ENCODE results near the gene GALNT12.

GALNT12 gene

DNA sequence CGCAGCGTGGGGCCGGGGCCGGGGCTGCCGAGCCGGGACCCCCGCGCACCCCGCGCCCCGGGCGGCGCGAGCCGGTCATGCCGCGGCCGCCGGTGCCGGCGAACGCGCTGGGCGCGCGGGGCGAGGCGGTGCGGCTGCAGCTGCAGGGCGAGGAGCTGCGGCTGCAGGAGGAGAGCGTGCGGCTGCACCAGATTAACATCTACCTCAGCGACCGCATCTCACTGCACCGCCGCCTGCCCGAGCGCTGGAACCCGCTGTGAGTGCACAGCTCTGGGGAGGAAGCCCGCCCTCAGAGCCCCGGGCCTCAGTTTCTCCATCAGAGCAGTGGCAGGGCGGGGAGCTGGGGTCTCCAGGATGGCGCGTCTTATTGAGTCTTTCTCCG lies 335 bp downstream of the GALNT12 start:
- H3K27ac ChIP-seq (ENCODE audit: low read length): peak overlapping the region; percentile 64
- H3K9me3 ChIP-seq (ENCODE audit: control insufficient read depth in 1 of 2, low read length in 2 of 2): no peaks in the 10 kb centered on the region
- H3K4me1 ChIP-seq (ENCODE audit: control insufficient read depth in 1 of 2, insufficient read depth in 2 of 2, low read length in 2 of 2): peaks cover 0 to 15% of the 10 kb centered on the region in 2 donors
- peak overlapping the region; percentile 65 to 72 for H3K4me3 ChIP-seq (ENCODE audit: low read depth in 1 of 2, low read length in 2 of 2)
- peaks cover 3% of the 10 kb centered on the region for H3K27me3 ChIP-seq (ENCODE audit: low read depth, low read length)
- H3K36me3 ChIP-seq (ENCODE audit: control insufficient read depth in 1 of 2, insufficient read depth in 2 of 2, low read length in 2 of 2): no peaks in the 10 kb centered on the region

DNA sequence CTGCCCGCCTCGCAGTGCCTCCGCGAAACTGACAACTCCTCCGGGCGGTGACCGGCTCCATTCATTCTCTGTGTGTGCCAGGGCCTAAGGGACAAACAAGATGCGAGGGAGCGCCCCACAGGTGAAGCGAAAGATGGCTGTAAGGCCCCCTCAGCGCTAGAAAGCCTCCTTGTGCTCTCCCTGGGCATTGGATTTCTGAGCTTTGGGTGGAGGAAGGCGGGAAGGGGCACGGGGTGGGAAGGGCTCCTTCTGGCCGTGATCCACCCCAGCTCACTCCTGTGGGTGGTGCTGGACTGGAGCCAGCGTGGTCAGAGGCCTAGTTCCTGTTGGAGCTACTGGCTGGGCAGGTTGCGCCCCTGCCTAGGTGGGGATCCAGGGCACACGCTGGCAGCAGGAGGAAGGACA lies 943 bp downstream of the GALNT12 start:
- Histone ChIP-seq H3K9me3 (ENCODE audit: control insufficient read depth in 1 of 2, low read length in 2 of 2) (no peaks in the 10 kb centered on the region), H3K4me1 (ENCODE audit: control insufficient read depth in 1 of 2, insufficient read depth in 2 of 2, low read length in 2 of 2) (peaks cover 0 to 15% of the 10 kb centered on the region in 2 donors), H3K4me3 (ENCODE audit: low read depth in 1 of 2, low read length in 2 of 2) (peak overlapping the region; percentile 65 to 72), H3K36me3 (ENCODE audit: control insufficient read depth in 1 of 2, insufficient read depth in 2 of 2, low read length in 2 of 2) (no peaks in the 10 kb centered on the region), H3K27me3 (ENCODE audit: low read depth, low read length) (peaks cover under 1% of the 10 kb centered on the region), H3K27ac (ENCODE audit: low read length) (peak overlapping the region; percentile 64)

DNA sequence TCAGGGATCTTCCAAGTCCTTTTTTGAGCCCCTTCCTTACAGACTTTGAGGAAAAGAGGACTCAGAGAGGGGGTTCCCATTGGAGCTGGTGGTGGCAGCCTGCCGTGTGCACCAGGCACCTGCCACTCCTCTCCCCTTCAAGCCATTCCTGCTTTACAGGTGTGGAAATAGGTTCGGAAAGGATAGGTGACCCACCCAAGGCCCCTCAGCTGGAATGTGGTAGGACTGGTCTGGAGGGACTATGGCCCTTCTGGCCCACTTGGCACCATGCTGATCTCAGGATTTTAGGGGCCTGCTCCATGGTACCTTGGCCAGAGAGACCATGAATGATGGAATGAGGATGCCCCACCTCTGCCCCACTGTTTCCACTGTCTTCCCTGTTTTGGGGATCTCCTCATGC lies 1.4 kb downstream of the GALNT12 start:
- Histone ChIP-seq H3K27me3 (ENCODE audit: low read depth, low read length) (no peaks in the 10 kb centered on the region), H3K4me1 (ENCODE audit: control insufficient read depth in 1 of 2, insufficient read depth in 2 of 2, low read length in 2 of 2) (peaks cover 0 to 14% of the 10 kb centered on the region in 2 donors), H3K9me3 (ENCODE audit: control insufficient read depth in 1 of 2, low read length in 2 of 2) (no peaks in the 10 kb centered on the region), H3K4me3 (ENCODE audit: low read depth in 1 of 2, low read length in 2 of 2) (peak overlapping the region; percentile 65 to 72), H3K27ac (ENCODE audit: low read length) (peak overlapping the region; percentile 42), H3K36me3 (ENCODE audit: control insufficient read depth in 1 of 2, insufficient read depth in 2 of 2, low read length in 2 of 2) (no peaks in the 10 kb centered on the region)

DNA sequence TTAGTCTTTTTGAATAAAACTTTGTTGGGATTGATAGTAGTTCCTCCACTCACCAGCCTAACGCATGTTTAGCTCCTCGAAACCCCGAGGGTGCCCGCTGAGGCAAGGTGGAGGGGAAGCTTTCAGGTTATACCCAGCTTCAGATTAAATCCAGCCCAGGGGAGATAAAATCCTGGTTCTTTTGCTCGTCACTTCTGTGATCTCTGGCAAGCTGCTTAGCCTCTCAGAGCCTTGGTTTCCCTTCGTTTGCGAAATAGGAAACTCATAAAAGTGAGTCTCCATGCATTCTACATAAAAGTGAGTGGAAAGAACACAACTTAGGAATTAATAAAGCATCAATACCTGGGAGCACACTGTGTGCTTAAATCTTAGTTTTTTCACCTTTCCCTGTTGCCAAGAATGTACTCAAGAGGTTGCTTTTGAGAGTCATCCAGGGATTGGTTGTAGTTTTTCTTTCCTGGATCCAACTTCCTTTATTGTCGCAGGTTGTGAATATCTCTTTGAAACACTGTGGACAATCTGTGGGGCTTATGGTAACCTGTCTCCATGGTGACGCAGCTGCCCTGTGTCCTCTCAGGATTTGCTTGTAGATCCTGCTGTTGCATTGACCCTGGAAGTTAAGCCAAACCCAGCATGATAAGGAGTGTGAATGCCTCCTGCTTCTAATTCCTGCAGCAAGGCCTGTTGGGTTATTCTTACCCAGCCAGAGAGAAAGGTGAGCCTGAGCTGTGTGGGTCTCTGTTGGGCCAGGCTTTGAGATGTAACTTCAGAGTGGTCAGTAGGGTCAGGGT lies 2.0 kb downstream of the GALNT12 start:
- no peaks in the 10 kb centered on the region for H3K9me3 ChIP-seq (ENCODE audit: control insufficient read depth in 1 of 2, low read length in 2 of 2)
- H3K36me3 ChIP-seq (ENCODE audit: control insufficient read depth in 1 of 2, insufficient read depth in 2 of 2, low read length in 2 of 2): no peaks in the 10 kb centered on the region
- peak overlapping the region in 1 of 2 donors; percentile 72 for H3K4me3 ChIP-seq (ENCODE audit: low read depth in 1 of 2, low read length in 2 of 2)
- H3K4me1 ChIP-seq (ENCODE audit: control insufficient read depth in 1 of 2, insufficient read depth in 2 of 2, low read length in 2 of 2): peaks cover 0 to 11% of the 10 kb centered on the region in 2 donors
- peak overlapping the region; percentile 42 for H3K27ac ChIP-seq (ENCODE audit: low read length)
- no peaks in the 10 kb centered on the region for H3K27me3 ChIP-seq (ENCODE audit: low read depth, low read length)

DNA sequence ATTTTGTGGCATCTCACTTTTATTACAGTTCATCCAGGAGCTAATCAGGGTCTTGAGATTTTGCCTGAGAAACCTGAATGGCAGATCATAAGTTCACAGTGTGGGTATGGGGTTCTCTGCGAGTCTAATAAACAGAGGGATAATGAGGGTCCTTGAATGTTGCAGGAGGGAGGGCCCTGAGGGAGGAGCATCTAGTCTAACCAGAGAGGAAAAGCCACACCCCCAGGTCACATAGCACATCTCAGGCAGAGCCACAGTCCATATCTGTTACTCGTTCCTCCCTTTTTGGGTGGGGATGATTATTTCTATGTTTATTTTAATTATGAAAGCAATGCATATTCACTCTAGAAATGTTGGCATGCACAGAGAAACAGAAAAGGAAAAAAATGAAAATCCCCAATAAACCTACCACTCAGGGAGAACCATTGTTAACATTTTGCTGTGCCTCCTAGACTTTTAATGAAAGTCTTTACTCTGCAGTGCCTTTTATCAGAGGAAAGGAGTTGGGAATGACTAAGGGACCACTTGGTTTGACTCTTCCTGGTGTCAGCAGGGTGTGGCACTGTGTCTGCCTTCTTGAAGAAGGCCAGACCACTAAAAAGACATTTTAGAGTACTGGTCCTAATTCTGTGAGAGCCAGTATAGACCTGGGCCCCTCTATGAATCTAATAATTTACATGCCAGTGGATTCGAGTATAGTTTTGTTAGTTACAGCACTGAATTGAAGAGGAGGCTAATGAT lies 2.8 kb downstream of the GALNT12 start:
- peaks cover 0 to 11% of the 10 kb centered on the region in 2 donors for H3K4me1 ChIP-seq (ENCODE audit: control insufficient read depth in 1 of 2, insufficient read depth in 2 of 2, low read length in 2 of 2)
- no peaks in the 10 kb centered on the region for H3K27me3 ChIP-seq (ENCODE audit: low read depth, low read length)
- no peaks in the 10 kb centered on the region for H3K9me3 ChIP-seq (ENCODE audit: control insufficient read depth in 1 of 2, low read length in 2 of 2)
- no peaks in the 10 kb centered on the region for H3K36me3 ChIP-seq (ENCODE audit: control insufficient read depth in 1 of 2, insufficient read depth in 2 of 2, low read length in 2 of 2)
- no peak overlapping the region for H3K4me3 ChIP-seq (ENCODE audit: low read depth in 1 of 2, low read length in 2 of 2)
- H3K27ac ChIP-seq (ENCODE audit: low read length): peak overlapping the region; percentile 42

DNA sequence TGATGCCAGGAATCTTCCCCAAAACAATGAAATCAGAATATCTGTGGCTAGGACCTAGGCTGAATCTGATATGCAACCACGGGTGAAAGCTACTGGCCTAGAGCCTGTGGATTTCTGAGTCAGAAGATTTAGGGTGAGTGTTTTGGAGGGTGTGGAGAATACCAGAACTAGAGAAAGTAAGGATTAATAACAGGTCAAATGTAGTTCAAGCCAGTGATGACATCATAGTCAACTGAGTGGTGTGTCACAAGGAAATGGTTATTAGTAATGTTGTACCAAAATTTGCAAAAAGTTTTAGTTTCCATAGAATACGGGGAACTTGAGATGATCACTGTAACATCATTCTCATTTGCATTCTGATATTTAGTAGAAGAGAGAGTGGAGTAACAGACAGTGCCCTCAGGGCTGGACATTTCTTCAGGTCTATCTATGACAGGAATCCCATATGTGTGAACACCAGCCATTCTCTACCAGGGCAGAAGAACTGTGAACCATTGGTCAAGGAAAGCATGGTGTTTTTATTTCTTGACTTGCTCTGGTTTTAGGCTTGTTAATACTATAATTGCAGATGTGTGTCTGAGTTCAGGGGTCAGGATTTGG lies 3.7 kb downstream of the GALNT12 start:
- Histone ChIP-seq H3K4me3 (ENCODE audit: low read depth in 1 of 2, low read length in 2 of 2) (no peak overlapping the region), H3K27ac (ENCODE audit: low read length) (no peak overlapping the region), H3K27me3 (ENCODE audit: low read depth, low read length) (no peaks in the 10 kb centered on the region), H3K4me1 (ENCODE audit: control insufficient read depth in 1 of 2, insufficient read depth in 2 of 2, low read length in 2 of 2) (peaks cover 0 to 11% of the 10 kb centered on the region in 2 donors), H3K9me3 (ENCODE audit: control insufficient read depth in 1 of 2, low read length in 2 of 2) (no peaks in the 10 kb centered on the region), H3K36me3 (ENCODE audit: control insufficient read depth in 1 of 2, insufficient read depth in 2 of 2, low read length in 2 of 2) (no peaks in the 10 kb centered on the region)

DNA sequence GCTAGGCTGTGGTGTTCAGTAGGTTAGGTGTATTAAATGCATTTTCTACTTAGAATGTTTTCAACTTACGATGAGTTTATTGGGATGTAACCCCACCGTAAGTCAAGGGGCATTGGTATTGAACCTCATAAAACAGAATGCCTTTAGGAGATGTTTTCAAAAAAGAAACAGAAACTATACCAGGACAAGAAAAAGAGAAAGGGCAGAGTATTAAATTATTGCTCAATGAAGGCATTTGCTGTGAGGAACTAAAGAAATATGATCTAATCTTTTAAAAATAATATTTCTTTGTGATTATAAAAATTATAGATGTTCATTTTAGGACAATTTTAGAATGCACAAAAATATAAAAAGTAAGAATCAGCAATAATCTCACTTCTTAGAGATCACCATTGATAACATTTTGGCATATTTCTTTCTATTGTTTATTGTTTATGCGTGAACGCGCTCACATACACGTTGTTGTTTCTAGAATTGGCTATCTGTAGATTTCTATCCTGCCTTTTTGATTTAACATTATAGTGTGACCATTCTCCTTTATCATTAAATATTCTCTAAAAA lies 8.0 kb downstream of the GALNT12 start:
- no peaks in the 10 kb centered on the region for H3K27me3 ChIP-seq (ENCODE audit: low read depth, low read length)
- peaks cover 0 to 1% of the 10 kb centered on the region in 2 donors for H3K4me1 ChIP-seq (ENCODE audit: control insufficient read depth in 1 of 2, insufficient read depth in 2 of 2, low read length in 2 of 2)
- no peaks in the 10 kb centered on the region for H3K36me3 ChIP-seq (ENCODE audit: control insufficient read depth in 1 of 2, insufficient read depth in 2 of 2, low read length in 2 of 2)
- H3K27ac ChIP-seq (ENCODE audit: low read length): no peak overlapping the region
- H3K9me3 ChIP-seq (ENCODE audit: control insufficient read depth in 1 of 2, low read length in 2 of 2): peaks cover 0 to 7% of the 10 kb centered on the region in 2 donors
- no peak overlapping the region for H3K4me3 ChIP-seq (ENCODE audit: low read depth in 1 of 2, low read length in 2 of 2)

DNA sequence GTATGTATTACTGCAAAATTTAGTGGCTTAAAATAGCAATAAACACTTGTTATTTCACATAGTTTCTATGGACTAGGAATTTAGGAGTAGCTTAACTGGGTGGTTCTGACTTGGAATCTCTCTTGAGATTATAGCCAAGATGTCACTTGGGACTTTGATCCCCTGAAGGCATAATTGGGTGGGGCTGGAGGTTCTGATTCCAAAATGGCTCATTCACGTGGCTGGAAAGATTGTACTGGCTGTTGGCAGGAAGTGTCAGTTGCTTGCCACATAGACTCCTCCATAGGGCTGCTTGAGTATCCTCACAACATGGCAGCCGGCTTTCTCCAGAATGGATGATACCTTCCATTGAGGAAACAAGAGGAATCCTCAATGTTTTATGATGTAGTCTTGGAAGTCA lies 11.3 kb downstream of the GALNT12 start:
- Histone ChIP-seq H3K4me1 (ENCODE audit: control insufficient read depth in 1 of 2, insufficient read depth in 2 of 2, low read length in 2 of 2) (no peaks in the 10 kb centered on the region), H3K27me3 (ENCODE audit: low read depth, low read length) (no peaks in the 10 kb centered on the region), H3K27ac (ENCODE audit: low read length) (no peak overlapping the region), H3K4me3 (ENCODE audit: low read depth in 1 of 2, low read length in 2 of 2) (no peak overlapping the region), H3K9me3 (ENCODE audit: control insufficient read depth in 1 of 2, low read length in 2 of 2) (peaks cover 0 to 7% of the 10 kb centered on the region in 2 donors), H3K36me3 (ENCODE audit: control insufficient read depth in 1 of 2, insufficient read depth in 2 of 2, low read length in 2 of 2) (peaks cover 0 to 3% of the 10 kb centered on the region in 2 donors)

DNA sequence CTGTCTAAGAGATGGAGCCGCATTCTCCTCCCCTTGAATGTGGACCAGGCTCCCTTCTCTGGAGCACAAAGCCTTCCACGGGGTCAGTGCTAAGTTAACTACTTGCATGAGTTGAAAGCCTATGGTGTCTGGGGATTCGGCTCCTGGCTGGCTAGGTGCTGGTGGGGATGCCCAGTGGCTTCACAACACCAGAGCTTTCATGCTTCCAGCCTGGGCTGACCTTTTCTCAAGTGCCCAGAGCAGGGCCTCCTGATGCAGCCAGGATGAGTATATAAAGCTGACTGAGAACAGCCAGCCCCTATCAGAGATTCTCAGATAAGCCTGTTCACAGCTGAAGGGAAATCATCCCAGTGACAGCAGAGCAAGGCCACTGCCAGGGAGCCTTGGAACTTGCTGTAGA lies 11.8 kb downstream of the GALNT12 start:
- peaks cover 0 to 3% of the 10 kb centered on the region in 2 donors for H3K36me3 ChIP-seq (ENCODE audit: control insufficient read depth in 1 of 2, insufficient read depth in 2 of 2, low read length in 2 of 2)
- no peak overlapping the region for H3K4me3 ChIP-seq (ENCODE audit: low read depth in 1 of 2, low read length in 2 of 2)
- peaks cover 0 to 7% of the 10 kb centered on the region in 2 donors for H3K9me3 ChIP-seq (ENCODE audit: control insufficient read depth in 1 of 2, low read length in 2 of 2)
- no peak overlapping the region for H3K27ac ChIP-seq (ENCODE audit: low read length)
- no peaks in the 10 kb centered on the region for H3K27me3 ChIP-seq (ENCODE audit: low read depth, low read length)
- no peaks in the 10 kb centered on the region for H3K4me1 ChIP-seq (ENCODE audit: control insufficient read depth in 1 of 2, insufficient read depth in 2 of 2, low read length in 2 of 2)

DNA sequence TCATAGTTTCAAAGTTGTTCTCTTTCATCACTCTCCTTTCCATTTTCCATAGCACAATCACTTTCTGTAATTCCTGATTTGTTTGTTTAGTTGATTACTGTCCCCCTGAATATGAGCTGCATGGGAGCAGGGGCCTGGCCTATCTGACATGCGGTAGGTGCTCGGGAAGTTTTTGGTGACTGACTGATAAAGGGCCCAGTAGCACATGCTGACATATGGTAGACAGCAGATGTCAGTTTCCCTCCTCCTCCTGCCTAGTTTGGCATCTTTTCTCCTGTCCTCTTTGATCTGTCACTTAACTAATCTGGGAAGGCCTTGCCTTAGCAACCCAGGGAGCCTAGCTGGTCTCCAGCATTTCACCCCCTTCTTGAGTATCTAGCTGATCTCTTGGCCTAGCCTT lies 14.4 kb downstream of the GALNT12 start:
- no peaks in the 10 kb centered on the region for H3K27me3 ChIP-seq (ENCODE audit: low read depth, low read length)
- peaks cover 3% of the 10 kb centered on the region in 2 donors for H3K36me3 ChIP-seq (ENCODE audit: control insufficient read depth in 1 of 2, insufficient read depth in 2 of 2, low read length in 2 of 2)
- no peaks in the 10 kb centered on the region for H3K4me1 ChIP-seq (ENCODE audit: control insufficient read depth in 1 of 2, insufficient read depth in 2 of 2, low read length in 2 of 2)
- peaks cover 0 to 7% of the 10 kb centered on the region in 2 donors for H3K9me3 ChIP-seq (ENCODE audit: control insufficient read depth in 1 of 2, low read length in 2 of 2)
- no peak overlapping the region for H3K4me3 ChIP-seq (ENCODE audit: low read depth in 1 of 2, low read length in 2 of 2)
- H3K27ac ChIP-seq (ENCODE audit: low read length): no peak overlapping the region

DNA sequence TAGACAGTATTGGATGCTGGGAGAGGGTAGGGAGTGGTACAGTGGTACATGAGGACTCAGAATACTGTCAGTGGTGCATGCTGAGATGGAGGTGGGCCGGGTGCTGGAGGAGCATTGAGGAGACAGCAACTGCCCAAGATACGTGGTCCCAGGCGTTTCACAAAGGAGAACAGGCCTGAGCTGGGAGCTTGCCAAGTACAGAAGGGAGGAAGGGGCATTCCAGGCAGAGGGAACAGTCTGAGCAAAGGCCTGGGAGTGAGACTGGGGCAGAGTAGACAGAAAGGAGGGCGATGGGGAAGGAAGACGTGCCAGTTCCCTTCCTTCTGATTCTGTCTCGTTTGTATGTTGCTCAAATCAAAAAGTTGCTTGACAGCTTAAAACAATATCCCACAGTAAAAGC lies 15.2 kb downstream of the GALNT12 start:
- peaks cover 3 to 4% of the 10 kb centered on the region in 2 donors for H3K36me3 ChIP-seq (ENCODE audit: control insufficient read depth in 1 of 2, insufficient read depth in 2 of 2, low read length in 2 of 2)
- H3K27ac ChIP-seq (ENCODE audit: low read length): no peak overlapping the region
- peaks cover 0 to 7% of the 10 kb centered on the region in 2 donors for H3K9me3 ChIP-seq (ENCODE audit: control insufficient read depth in 1 of 2, low read length in 2 of 2)
- no peaks in the 10 kb centered on the region for H3K4me1 ChIP-seq (ENCODE audit: control insufficient read depth in 1 of 2, insufficient read depth in 2 of 2, low read length in 2 of 2)
- no peak overlapping the region for H3K4me3 ChIP-seq (ENCODE audit: low read depth in 1 of 2, low read length in 2 of 2)
- H3K27me3 ChIP-seq (ENCODE audit: low read depth, low read length): no peaks in the 10 kb centered on the region

All from muscle layer of duodenum (tissue), 2 donors.